Measurements from ENCODE around the gene CLCA2.

GRCh38 chr1:86409416-86410021 lies 14.5 kb upstream of the CLCA2 start:
- TF ChIP-seq TOX (CRISPR knock-in tag; IDR thresholded peaks at IDR 0.05; ENCODE audit: borderline replicate concordance) = no peak
- TF ChIP-seq ARNTL (CRISPR knock-in tag; IDR thresholded peaks at IDR 0.05; ENCODE audit: borderline replicate concordance, low read depth) = no peak
- TF ChIP-seq PPARA (CRISPR knock-in tag; IDR thresholded peaks at IDR 0.05; ENCODE audit: borderline replicate concordance) = no peak
- TF ChIP-seq ZFP30 (CRISPR knock-in tag; IDR thresholded peaks at IDR 0.05) = no peak
- no peak for TF ChIP-seq RARB (CRISPR knock-in tag; IDR thresholded peaks at IDR 0.05)

Measured in SK-N-SH treated with all-trans-retinoic acid at 6 μM for 48 hours (cell line).